NCI-H1694 treated with DMSO at 0.1 percent for 48 hours (cell line): Measurements from ENCODE around the gene GABRR3.

Experiments used
- DNase-seq: peaks from one replicate; lab custom pipeline; 2025; lab: John Stamatoyannopoulos, UW

The GABRR3 gene

DNA sequence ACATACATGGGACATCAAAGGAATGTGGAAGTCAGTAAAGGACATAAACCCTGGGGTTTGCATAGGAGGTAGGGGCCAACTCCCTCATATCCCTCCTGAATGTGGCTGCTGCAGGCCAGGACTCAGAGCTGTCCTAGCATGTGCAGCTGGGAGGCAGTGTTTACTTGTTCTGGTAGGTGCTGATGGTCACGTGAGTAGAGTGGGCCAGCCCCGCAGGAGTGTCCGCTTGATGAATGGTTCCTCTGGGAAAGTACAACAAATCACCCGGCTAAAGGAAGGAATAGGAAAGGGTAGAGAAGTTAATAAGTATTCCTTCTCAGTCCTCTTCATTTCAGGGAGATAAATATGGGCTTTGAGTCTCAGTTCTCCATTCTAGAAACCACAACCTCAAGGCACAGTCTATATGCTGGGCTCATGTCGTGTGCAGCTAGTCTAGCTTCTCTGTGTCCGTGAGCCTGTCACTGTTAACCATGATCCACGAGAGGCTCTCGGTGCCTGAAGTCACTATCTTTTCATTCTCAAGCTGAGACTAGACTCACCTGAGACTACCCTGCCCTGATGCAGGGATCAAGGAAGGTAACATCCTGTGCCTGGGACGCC lies 80.8 kb downstream of the GABRR3 start:
- no peak for DNase-seq

DNA sequence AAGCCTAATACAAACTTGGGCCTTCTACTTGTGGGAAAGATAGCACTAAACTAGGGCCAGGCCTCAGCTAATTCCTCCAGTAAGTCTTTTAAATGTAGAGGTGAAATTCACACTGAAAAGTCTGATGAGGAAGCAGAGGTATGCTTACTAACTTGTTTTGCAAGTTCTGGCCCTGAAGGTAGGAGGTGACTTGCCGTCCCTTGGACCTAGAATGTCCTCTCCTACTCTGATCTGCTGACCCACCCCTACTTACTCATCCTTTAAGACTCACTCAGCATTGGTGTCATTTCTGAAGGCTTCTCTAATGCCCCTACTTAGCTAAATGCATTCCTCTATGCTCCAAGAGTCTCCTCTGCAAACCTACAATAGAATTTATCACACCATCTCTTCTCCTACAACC lies 82.2 kb downstream of the GABRR3 start:
- DNase-seq: no peak

DNA sequence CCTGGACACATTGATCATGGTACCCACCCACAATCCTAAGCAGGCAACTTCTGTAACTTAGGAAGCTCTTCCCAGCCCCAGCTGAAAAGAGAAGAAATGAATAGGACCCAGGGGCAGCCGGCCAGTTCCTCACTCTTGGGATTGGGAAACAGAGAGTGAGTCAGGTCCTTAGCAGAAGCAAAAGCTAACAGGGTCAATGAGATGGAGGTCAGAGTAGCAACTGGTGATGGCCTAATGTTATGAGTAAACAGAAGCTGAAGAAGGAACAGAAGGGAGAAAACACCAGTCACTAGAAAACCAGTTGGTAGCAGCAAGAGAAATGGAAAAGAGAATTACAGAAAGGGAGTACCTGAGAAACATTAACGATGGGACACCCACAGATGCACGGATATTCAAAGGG lies 82.8 kb downstream of the GABRR3 start:
- DNase-seq: no peak

DNA sequence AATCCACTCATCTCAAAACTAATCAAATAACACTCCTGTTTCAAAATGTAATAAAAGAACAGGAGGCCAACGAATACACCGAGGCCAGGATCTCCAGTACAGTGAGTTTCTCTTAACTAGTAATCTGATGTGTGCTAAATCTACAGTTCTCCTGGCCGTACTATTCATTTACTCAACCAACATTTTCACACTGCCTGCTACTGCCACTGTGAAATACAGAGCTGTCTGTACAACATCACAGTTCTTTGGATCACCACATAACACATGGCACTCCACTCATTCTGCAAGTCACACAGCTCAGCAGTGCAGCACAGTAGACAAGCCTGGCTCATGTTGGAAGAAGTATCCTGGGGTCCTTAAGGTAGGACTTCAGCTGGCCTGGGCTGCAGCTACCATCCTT lies 84.8 kb downstream of the GABRR3 start:
- no peak for DNase-seq

DNA sequence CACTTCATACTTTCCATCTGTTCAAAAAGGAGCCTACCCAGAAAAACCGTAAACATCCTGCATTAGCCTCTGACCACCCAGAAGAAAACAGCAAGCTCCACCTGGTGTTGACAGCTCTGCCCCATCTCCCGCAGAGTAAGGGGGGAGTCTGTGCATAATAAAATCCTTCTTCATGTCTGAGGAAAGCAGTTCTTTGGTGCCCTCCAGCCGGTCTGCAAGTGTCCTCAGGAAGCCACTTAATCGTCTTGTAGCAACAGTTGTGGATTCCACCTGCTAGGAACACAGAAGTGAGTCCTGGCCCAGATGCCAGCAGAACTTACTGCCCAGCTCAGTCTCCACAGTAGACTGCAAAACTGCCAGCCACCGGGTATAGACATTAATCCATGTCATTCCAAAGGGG lies 85.4 kb downstream of the GABRR3 start:
- peak; percentile 14 for DNase-seq

DNA sequence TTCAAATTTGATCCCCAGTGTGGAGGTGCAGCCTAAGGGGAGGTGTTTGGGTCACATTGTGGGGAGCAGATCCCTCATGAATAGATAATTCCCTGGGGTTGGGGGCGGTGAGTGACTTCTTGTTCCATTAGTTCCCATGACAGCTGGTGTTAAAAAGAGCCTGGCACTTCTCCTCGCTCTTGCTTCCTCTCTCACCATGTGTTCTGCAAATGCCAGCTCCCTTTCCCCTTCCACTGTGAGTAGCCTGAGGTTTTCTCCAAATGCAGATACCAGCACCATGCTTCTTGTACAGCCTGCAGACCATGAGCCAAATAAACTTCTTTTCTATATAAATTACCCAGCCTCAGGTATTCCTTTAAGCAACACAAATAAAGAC lies 86.0 kb downstream of the GABRR3 start:
- peak; percentile 24 for DNase-seq

DNA sequence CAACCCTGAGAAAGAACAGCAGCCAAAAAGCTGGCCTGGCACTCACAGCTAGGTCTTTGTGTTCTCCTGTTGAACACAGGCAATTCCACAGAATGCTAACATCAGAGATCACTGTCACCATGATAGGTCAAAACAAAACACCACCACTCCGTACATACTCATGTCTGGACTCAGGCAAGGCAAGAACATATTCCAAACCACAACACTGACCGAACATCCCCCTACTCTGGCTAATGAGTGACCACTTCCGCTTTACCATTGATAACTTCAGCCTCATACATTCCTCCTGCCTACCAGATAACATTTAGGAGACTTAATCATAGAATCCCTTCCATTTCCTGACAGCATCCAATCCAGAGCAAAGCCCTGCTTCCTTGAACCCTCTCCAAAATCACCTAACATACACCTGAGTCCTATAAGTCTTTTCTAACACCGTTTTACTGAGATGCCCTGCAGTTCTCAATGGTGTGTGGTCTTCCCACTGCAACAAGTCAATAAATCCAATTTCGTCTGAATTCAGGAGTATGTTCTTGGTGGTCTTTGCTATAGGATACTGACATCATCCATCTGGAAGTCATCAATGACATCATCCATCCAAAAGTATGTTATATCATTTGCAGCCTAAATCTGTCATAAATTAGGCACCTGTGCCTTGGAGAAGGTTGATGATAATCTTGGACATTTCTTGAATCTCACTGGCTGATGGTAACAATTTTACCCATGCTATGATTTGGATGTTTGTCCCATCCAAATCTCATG lies 86.6 kb downstream of the GABRR3 start:
- DNase-seq: no peak

DNA sequence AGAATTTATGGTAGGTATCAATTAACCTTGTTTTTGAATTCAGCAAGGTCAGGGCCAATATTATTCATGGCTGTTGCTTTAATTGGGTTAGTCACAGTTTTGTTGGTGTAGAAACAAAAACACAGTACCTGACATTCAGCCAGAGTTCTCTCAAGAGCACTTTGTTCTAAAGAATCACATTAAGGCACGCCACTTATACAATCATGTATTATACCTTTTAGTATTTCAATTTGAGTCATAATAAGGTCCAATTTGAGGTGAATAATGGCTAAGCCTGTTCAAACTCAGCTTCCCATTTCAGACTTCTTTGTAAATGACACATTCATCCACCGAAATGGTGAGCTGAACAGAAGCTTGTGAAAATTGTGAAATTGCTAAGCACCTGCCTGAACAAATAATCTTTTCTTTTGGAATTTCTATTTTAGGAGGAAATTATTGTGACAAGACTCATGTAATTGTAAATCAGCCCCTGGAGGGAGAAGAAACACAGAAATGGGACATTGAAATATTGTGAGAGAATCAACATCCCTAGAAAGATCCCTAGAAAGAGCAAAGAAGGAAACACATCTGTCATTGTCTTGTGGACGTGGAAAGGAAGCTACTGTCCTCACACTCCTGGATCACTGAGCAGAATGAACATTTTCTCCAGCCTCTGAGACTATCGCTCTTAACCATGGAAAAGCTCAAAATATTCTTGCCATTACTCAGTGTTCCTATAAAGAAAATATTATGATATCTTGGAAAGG lies 92.1 kb downstream of the GABRR3 start:
- DNase-seq: no peak

DNA sequence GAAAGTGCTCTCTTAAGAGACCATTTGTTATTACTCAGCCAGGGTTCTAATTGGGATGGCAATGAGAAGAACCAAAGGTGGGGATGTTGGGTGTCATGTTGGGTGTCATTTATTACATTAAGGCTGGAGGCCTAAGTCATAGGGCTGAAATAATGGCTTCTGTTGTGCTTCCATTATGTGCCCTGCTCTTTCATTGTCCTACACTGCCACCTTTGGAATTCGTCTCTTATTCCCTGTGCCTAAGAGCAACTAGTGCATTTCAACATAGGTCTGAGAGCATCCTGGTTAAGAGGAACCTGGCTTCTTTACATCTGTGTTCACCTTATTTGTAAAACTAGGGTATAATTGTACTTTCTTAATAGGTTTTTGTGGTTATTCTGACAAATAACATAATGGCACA lies 95.1 kb downstream of the GABRR3 start:
- peak; percentile 34 for DNase-seq

DNA sequence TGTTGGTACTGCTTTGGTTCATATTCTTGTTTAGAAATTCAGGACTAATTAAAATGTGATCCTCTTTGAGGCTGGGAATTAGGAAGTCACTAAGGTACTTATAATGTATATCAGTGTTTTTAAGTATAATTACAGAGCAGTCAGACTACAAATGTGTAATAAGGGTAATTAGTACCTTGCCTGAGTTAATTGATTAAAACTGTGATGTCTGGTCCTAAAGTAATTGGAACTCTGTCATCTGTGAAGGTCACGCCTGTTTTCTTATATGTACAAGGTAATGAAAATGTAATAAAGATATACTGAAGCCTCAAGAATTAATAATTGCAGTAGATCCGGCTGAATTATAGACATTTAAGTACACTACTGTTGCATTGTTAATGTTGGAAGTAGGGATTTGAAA lies 95.7 kb downstream of the GABRR3 start:
- no peak for DNase-seq

DNA sequence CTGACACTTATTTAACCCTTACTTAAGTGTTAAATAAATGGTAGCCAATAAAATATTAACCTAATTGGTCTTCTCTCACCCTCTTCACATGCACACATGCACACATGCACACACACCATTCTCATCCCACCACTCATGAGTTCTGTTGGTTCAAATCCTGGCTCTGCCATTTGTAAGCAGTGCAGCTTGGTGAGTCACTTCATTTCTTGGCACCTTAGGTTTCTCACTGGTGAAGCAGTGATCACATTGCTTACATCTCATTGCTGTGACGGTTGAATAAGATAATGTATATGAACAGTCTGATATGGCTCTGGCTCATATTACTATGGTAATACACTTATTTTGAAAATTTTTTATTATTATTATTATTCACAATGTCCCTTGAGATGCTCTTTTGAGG lies 96.7 kb downstream of the GABRR3 start:
- no peak for DNase-seq

DNA sequence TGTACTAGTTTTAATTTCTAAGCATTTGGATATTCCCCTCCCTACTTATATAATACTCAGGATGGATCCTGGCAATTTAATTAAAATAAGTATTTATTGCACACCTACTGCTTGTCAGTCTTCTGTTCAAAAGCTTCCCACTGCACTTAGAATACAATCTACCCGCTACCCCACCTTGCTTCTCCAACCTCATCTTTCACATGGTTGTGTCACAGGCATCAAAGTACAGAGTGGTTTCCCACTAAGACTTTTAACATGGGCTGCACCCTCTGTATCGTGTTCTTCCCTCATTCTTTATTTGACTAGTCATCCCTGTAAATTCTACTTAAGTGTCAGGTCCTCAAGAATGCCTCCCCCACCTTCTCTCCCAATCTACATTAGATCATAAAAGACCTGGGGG lies 97.9 kb downstream of the GABRR3 start:
- DNase-seq: no peak

DNA sequence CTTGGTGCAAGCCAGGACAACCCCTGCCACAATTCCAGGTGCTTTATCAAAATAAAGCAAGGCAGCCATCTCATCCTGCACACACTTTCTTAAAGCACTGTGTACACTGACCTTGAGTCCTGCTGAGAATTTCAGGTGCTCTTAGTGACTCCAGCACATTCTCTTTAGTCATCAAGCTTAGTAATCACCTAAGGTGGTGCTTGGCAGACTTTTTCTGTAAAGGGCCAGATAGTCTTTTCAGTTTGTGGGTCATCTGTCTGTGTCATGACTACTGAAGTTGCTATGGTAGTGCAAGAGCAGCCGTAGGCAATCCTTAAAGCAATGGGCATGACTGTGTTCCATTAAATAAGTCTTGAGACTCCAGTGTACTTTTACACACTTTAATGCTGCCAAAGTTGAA lies 99.3 kb downstream of the GABRR3 start:
- no peak for DNase-seq
